NCI-H187 (cell line): ENCODE results near the gene TEX35.

Experiments used
- DNase-seq, 2 experiments: peaks; one replicate each; lab custom pipeline; 2025; lab: John Stamatoyannopoulos, UW

Gene TEX35

DNA sequence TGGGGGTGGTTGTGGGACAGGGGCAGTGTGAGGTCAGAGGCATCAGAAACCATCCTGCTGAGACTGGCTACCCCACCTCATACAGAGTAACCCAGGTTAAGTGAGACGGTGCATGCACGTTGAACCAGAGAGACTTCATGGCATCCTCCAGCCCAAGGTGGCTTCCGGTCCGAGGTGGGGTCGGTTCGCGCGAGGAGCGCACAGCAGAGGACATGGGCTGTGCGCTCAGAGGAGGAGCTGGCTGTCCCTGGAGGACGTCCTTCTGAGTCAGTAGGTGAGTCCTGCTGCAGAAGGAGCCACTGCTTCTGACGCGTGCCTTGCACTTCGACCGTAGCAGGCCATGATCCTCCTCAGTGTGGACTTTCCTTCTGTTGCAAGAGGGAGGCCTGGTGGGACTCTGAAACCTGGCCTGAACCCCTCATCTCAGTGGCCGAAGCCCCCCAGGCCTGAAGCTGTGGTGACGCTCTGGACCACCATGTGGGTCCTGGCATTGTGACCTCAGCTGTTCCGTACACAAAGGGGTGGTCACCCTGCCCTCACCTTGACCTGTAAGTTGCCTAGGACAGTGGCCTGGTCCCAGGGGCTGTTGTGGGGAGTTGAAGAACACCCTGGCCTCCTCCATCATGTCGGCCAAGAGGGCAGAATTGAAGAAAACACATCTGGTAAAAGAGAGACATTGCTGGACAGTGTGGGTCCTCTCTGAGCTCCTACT lies at the start of gene TEX35:
TSS of gene TEX35 (plus strand) at position 544 of the 712 bp plus-strand sequence. CDS start at position 624, 80 bp downstream.
- no peak for DNase-seq

DNA sequence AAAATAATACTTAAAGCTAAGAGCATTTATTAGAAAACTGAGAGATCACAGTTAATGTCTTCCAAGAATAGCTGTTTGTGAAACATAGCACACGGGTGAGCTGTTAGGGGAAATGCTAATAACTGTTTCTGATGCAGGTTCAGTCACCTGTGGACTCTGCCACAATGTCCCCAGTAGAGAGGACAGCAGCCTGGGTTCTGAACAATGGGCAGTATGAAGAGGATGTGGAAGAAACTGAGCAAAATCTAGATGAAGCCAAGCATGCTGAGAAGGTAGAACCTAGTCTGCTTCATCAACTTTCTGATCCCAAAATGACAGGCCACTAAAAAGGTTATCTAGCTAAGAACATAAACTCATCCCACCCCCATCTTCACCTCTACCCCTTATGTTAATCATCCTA lies 48.8 kb upstream of the TEX35 start:
- no peak for DNase-seq

- no peak for DNase-seq
These were observed 48.3 kb upstream of the TEX35 start for GRCh38 chr1:178464566-178464965.

DNA sequence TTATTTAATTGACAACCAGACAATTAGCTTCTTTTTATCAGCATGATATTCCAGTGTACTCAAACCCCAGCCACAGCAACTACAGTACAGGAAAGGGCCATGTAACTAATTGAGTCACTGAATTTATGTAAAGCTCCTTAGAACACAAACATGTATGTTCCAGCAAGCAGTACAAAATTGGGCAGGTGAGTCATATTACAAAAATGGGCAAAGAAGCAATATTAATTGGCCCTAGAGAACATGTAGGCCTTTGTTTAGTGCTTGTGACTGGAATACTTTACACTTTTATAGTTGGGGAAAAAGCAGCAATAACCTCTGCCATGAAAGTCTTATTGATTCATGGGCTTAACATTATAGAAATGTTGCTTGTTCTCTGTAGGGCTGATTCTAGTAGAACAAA lies 47.9 kb upstream of the TEX35 start:
- no peak for DNase-seq

- no peak for DNase-seq
These were observed 45.1 kb upstream of the TEX35 start for GRCh38 chr1:178467837-178468236.

GRCh38 chr1:178470411-178470960 lies 42.4 kb upstream of the TEX35 start:
- no peak for DNase-seq

GRCh38 chr1:178472531-178472930 lies 40.4 kb upstream of the TEX35 start:
- DNase-seq, result no peak

DNA sequence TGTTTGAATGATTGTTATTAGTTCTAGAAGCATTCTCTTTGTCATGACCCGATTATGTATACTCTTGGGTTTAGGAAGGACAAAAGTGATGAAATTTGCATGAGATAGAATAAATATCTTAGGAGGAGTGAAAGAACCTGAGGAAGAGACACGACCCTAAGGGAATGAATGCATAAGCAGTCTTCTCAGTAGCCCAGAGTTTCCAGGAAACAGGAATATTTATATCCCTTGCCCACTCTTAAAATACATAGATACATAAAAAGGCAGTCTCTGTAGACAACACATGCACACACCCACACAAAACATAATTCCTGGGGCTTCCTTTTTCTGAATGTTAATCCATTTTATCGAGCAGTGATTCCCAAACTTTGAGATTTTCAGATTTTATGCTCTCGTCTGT lies 35.5 kb upstream of the TEX35 start:
- no peak for DNase-seq

- DNase-seq, result no peak
These were observed 35.1 kb upstream of the TEX35 start for GRCh38 chr1:178477841-178478240.

DNA sequence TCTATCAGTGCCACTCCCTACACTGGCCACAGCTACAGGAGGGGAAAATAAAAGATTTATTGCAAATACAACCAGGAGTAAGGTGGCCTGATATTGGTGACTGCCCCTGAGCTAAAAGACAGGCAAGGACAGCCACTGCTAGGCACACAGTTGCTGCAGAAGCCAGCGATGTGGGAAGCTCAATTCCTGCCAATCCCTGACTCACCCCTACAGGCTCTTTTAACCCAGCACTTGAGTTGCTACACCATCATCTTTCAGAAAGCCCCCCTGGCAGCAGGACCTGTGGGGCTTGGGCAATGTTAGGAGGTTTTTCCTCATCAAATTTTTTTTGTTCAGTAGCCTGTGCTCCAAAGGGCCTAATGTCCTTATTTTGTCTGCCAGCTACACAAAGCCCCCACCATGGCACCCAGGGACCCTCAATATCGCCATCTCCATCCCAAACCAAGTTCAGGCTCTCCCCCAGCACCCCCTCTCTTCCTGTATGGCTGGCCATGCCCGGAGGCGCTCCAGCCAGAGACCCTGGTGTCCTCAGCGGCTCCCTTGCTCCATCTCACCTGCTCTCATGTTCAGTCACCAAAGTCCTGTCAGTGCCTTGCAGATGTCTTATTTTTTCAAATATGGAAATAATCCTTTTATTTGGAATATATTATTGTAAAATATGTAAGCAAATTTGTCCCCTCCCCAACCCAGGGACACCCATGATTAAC lies 29.5 kb upstream of the TEX35 start:
- no peak for DNase-seq

DNA sequence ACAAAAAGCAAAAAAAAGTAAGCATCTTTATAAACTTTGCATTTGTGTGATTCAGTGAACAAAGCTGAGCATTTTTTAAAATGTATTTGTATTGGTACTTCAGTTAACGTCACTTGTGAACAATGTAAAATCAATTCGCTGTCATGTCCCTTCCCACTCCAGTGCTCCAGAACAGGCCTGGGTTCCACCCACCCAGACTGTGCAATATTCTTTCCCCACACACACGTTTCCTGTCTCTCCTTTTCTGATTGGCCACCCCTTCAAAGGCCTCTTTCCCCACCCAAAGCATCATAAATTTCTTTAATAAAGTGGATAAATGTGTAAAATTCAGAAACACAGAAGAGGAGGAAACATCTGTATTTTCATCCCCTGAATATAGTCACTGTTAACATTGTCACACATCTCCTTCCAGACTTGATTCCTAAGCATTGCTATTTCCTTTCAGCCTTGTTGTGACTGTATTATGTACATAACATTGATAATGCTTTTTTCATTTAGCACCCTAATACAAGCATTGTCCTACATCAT lies 28.1 kb upstream of the TEX35 start:
- no peak for DNase-seq

- DNase-seq, result no peak
These were observed 27.3 kb upstream of the TEX35 start for GRCh38 chr1:178485541-178485981.

- DNase-seq, result no peak
These were observed 26.5 kb upstream of the TEX35 start for GRCh38 chr1:178486100-178487069.

DNA sequence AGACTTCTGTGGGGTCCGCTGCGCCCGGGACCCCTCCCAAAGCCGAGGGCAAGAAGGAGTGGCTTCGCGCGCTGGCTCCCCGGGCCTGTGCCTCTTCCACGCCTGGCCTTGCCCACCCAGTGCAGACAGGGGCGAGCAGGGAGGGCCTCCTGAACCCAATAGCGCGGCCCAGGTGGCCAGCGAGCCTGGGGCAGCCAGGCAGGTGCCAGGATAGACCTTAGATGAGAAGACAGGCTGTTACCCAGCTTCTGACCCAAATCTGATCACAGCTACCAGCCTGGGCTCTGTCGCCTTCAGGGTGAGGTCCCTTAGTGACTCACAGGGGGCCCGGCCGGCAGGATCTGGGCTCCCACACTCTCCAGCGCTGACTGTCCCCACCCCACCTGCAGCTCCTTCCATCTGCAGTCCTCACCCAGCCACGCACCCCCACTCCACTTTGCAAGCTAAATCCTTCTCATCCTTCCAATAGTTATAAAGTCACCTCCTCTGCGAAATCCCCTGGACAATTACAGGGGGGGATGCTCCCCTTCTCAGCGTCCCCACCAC lies 25.8 kb upstream of the TEX35 start:
- DNase-seq, result no peak

DNA sequence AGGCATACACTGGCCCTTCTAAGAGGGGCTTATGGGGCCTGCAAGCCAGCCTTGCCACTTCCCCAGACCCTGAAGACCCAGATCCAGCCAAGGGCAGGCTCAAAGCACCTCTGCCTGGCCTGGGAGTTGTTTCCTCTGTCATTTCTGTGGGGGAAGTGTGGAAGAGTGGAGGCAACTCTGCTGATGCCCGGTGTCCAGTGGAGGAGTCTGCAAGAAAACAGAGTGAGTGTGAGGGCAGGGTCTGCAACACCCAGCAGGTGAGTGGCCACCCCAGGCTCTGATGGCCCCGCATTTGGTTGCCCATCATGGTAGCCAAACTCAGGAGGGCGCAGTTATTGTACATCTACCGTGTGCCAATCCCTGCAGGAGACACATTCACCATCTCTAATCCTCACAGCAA lies 24.5 kb upstream of the TEX35 start:
- no peak for DNase-seq

GRCh38 chr1:178489399-178489798 lies 23.5 kb upstream of the TEX35 start:
- no peak for DNase-seq

- no peak for DNase-seq
These were observed 22.8 kb upstream of the TEX35 start for GRCh38 chr1:178490136-178490535.

- DNase-seq, result no peak
These were observed 21.9 kb upstream of the TEX35 start for GRCh38 chr1:178490967-178491366.

GRCh38 chr1:178491721-178492120 lies 21.2 kb upstream of the TEX35 start:
- DNase-seq, result no peak

- no peak for DNase-seq
These were observed 20.6 kb upstream of the TEX35 start for GRCh38 chr1:178492341-178492740.

DNA sequence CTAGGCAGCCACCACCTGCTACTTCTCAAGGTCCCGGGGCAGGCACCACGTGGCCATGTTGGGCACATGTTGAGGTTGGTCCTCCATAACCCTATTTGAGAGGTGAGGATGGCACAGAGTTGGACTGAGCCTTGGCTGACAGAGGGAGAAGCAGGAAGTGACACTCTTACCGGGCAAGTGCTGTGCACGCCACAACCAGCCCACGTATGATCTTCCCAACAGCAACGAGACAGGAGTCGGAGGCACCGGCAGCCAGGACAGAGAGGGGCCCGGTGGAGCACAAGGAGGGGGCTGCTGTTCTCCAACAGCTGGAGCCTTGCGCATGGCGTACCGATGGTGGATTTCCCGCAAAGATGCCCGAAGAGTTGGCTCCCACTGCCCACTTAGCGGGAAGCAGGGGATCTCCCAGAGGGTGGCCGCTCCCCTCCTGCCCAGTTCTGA lies 19.6 kb upstream of the TEX35 start:
- no peak for DNase-seq
